AG04449 (cell line): ENCODE results near the gene LGI1.

Experiments
- CTCF ChIA-PET: fragments of 350-600 bp; formaldehyde crosslinking; extraction: SDS; loops from one replicate; lab custom pipeline; 2021; ENCODE audit warnings: antibody characterized with exemption; lab: Yijun Ruan, JAX
- POLR2A ChIA-PET: fragments of 400-600, 350-600 bp; formaldehyde crosslinking; extraction: SDS; loops from one replicate; lab custom pipeline; 2020; ENCODE audit warnings: antibody characterized with exemption, inconsistent platforms; lab: Yijun Ruan, JAX
- DNase-seq: peaks from one replicate; pipeline ENCODE4 v3.0.0-alpha.2; 2010; ENCODE audit warnings: low read depth, low spot score
- H3K4me3 ChIP-seq: 2 replicates; pipeline ENCODE4 v1.5.1; 2011; ENCODE audit warnings: low read depth, mild to moderate bottlenecking, control low read depth, low read length
- CTCF ChIP-seq: IDR thresholded peaks from one replicate; pipeline ENCODE4 v1.5.1; 2011; ENCODE audit warnings: mild to moderate bottlenecking, moderate library complexity, low read length, control low read depth, inconsistent platforms; ENCODE audit not compliant: insufficient read depth; ENCODE audit errors: missing control alignments

Gene LGI1

GRCh38 chr10:93837822-93838221 lies 80.1 kb downstream of the LGI1 start:
- CTCF ChIA-PET, result interaction anchor here (1.7 to 2.1 kb wide), 2 partner anchors 10 to 21 kb away, joined by 5 to 9 read pairs; no protein-coding TSS in a partner anchor
- POLR2A ChIA-PET, result no interaction called here
- TF ChIP-seq CTCF, result no peak
- DNase-seq, result no peak
- no peak overlapping the region for H3K4me3 ChIP-seq

- no peak for TF ChIP-seq CTCF
- no peak overlapping the region for H3K4me3 ChIP-seq
- ChIA-PET CTCF (interaction anchor here (1.7 to 2.1 kb wide), 2 partner anchors 11 to 21 kb away, joined by 5 to 9 read pairs; no protein-coding TSS in a partner anchor), POLR2A (interaction anchor here (0.7 kb wide), 1 partner anchor 92 kb away, joined by 3 read pairs; no protein-coding TSS in a partner anchor)
- no peak for DNase-seq
Observed at GRCh38 chr10:93838278-93838677, 80.5 kb downstream of the LGI1 start.

GRCh38 chr10:93841961-93842360 lies 84.2 kb downstream of the LGI1 start:
- ChIA-PET CTCF (no interaction called here), POLR2A (no interaction called here)
- H3K4me3 ChIP-seq, result no peak overlapping the region
- DNase-seq, result no peak
- TF ChIP-seq CTCF, result no peak

GRCh38 chr10:93844979-93845626 lies 87.4 kb downstream of the LGI1 start:
- ChIA-PET CTCF (interaction anchor here (1.2 kb wide), 1 partner anchor 14 kb away, joined by 4 read pairs; no protein-coding TSS in a partner anchor), POLR2A (no interaction called here)

More at GRCh38 chr10:93844979-93845626, 87.4 kb downstream of the LGI1 start:
- no peak overlapping the region for H3K4me3 ChIP-seq
- no peak for TF ChIP-seq CTCF
- DNase-seq, result no peak
